IMR-90 (cell line): ENCODE data around the gene COL5A1.

Experiments used
- POLR2A ChIP-seq: IDR thresholded peaks from 2 replicates; pipeline ENCODE4 v1.6.1; 2012; ENCODE audit warnings: mild to moderate bottlenecking, low read depth, low read length
- RFX5 ChIP-seq: IDR thresholded peaks from 2 replicates; pipeline ENCODE4 v1.8.0; 2012; ENCODE audit warnings: low read depth, mild to moderate bottlenecking, low read length, moderate library complexity
- TF ChIP-seq, protein P1 (sequence below): conservative IDR thresholded peaks from 2 replicates; pipeline ENCODE4 v1.5.1; 2012; ENCODE audit warnings: mild to moderate bottlenecking, low read depth, low read length, improper control_type of control experiment
- TF ChIP-seq, protein P2 (sequence below): fragments of 150-350 bp; IDR thresholded peaks from 2 replicates; pipeline ENCODE4 v1.6.1; 2016; ENCODE audit warnings: low read depth, mild to moderate bottlenecking, low read length, moderate library complexity, borderline replicate concordance

DNA sequence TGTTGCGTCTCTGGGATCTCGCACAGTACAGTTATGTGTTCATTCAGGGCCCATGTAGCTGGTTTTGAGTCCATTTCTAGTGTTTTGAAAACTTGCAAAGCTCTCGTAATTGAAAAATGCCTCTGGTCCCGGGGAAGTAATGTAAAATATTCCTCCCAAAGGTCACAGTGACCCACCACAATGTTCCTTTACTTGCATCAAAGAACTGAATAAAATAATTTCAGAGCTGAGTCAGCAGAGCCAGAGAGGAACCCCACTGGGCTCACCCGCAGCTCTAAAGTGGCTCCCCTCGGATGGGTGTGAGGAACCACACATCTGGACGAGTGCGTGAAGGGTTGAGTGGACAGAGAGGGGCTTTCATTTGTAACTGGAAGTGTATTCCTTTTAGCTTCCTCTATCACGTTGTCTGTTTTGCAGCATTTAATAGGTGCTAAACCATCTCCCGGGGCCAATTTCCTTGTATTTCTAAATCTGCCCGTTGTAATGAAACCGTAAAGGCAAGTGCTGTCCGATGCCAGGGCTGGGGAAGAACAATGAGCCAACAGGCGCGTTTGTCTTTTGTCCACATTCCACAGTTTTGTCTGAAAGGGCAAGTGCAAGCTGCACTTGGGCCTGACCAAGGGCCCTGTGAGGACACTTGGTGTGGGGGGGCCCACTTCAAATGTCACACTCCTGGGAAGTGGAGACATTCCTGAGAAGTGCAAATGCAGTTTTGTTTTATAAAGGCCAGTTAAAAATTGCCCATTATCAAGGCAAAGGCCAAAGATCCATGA, 29.9 kb downstream of the COL5A1 start:
- TF ChIP-seq, protein P1, sequence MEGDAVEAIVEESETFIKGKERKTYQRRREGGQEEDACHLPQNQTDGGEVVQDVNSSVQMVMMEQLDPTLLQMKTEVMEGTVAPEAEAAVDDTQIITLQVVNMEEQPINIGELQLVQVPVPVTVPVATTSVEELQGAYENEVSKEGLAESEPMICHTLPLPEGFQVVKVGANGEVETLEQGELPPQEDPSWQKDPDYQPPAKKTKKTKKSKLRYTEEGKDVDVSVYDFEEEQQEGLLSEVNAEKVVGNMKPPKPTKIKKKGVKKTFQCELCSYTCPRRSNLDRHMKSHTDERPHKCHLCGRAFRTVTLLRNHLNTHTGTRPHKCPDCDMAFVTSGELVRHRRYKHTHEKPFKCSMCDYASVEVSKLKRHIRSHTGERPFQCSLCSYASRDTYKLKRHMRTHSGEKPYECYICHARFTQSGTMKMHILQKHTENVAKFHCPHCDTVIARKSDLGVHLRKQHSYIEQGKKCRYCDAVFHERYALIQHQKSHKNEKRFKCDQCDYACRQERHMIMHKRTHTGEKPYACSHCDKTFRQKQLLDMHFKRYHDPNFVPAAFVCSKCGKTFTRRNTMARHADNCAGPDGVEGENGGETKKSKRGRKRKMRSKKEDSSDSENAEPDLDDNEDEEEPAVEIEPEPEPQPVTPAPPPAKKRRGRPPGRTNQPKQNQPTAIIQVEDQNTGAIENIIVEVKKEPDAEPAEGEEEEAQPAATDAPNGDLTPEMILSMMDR = no peak
- no peak for TF ChIP-seq POLR2A
- no peak for TF ChIP-seq RFX5
- TF ChIP-seq, protein P2, sequence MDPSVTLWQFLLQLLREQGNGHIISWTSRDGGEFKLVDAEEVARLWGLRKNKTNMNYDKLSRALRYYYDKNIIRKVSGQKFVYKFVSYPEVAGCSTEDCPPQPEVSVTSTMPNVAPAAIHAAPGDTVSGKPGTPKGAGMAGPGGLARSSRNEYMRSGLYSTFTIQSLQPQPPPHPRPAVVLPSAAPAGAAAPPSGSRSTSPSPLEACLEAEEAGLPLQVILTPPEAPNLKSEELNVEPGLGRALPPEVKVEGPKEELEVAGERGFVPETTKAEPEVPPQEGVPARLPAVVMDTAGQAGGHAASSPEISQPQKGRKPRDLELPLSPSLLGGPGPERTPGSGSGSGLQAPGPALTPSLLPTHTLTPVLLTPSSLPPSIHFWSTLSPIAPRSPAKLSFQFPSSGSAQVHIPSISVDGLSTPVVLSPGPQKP = no peak
